SK-N-SH treated with all-trans-retinoic acid at 6 μM for 48 hours (cell line): ENCODE measurements around the gene C19orf67.
A peak's percentile ranks its signal among the peaks of the same experiment; 100 is the strongest.

Experiments used
- ATAC-seq: fragments of 200-7000 bp; cut with Tn5 transposase; 3 replicates; pipeline ENCODE4 v1.9.1; 2020; ENCODE audit warnings: mild to moderate bottlenecking, moderate library complexity
- ARNTL ChIP-seq: fragments of 450-650 bp; formaldehyde crosslinking; IDR thresholded peaks from 2 replicates; pipeline ENCODE4 v1.5.0; 2020; ENCODE audit warnings: low read depth, mild to moderate bottlenecking, moderate library complexity, borderline replicate concordance
- BACH2 ChIP-seq: fragments of 250-450 bp; sonication (Bioruptor Pico); IDR thresholded peaks from 2 replicates; pipeline ENCODE4 v1.9.0; 2021; ENCODE audit warnings: mild to moderate bottlenecking, borderline replicate concordance
- CSDC2 ChIP-seq: fragments of 250-450 bp; sonication (Bioruptor Pico); IDR thresholded peaks from 2 replicates; pipeline ENCODE4 v1.5.0; 2020; ENCODE audit warnings: mild to moderate bottlenecking, moderate library complexity
- ESRRG ChIP-seq: fragments of 250-450 bp; sonication (Bioruptor Pico); IDR thresholded peaks from 2 replicates; pipeline ENCODE4 v1.6.1; 2021; ENCODE audit warnings: mild to moderate bottlenecking
- GLIS3 ChIP-seq: fragments of 250-450 bp; sonication (Bioruptor Pico); IDR thresholded peaks from 2 replicates; pipeline ENCODE4 v1.5.0; 2020; ENCODE audit warnings: mild to moderate bottlenecking, moderate library complexity
- ISL1 ChIP-seq: fragments of 250-450 bp; sonication (Bioruptor Pico); IDR thresholded peaks from 2 replicates; pipeline ENCODE4 v2.1.2; 2022; ENCODE audit warnings: mild to moderate bottlenecking, moderate library complexity
- OSR1 ChIP-seq: fragments of 250-450 bp; sonication (Bioruptor Pico); IDR thresholded peaks from 2 replicates; pipeline ENCODE4 v1.8.0; 2022; ENCODE audit warnings: moderate library complexity, mild to moderate bottlenecking, inconsistent platforms
- PPARA ChIP-seq: fragments of 250-450 bp; sonication (Bioruptor Pico); IDR thresholded peaks from 2 replicates; pipeline ENCODE4 v1.5.0; 2020; ENCODE audit warnings: mild to moderate bottlenecking, borderline replicate concordance
- RARB ChIP-seq: fragments of 250-450 bp; sonication (Bioruptor Pico); IDR thresholded peaks from 2 replicates; pipeline ENCODE4 v1.8.0; 2021; ENCODE audit warnings: mild to moderate bottlenecking, moderate library complexity
- SNAI2 ChIP-seq: fragments of 250-450 bp; sonication (Bioruptor Pico); IDR thresholded peaks from 2 replicates; pipeline ENCODE4 v1.5.0; 2020; ENCODE audit warnings: mild to moderate bottlenecking, moderate library complexity
- TCF4 ChIP-seq: fragments of 250-450 bp; sonication (Bioruptor Pico); IDR thresholded peaks from 2 replicates; pipeline ENCODE4 v1.8.0; 2021; ENCODE audit warnings: mild to moderate bottlenecking, moderate library complexity, borderline replicate concordance
- TOX ChIP-seq: fragments of 250-450 bp; sonication (Bioruptor Pico); IDR thresholded peaks from 2 replicates; pipeline ENCODE4 v1.8.0; 2021; ENCODE audit warnings: mild to moderate bottlenecking, moderate library complexity, borderline replicate concordance
- ZC3H10 ChIP-seq: fragments of 250-450 bp; sonication (Bioruptor Pico); IDR thresholded peaks from 2 replicates; pipeline ENCODE4 v1.5.1; 2021; ENCODE audit warnings: mild to moderate bottlenecking, moderate library complexity
- ZFP3 ChIP-seq: fragments of 250-450 bp; sonication (Bioruptor Pico); IDR thresholded peaks from 2 replicates; pipeline ENCODE4 v1.5.0; 2020; ENCODE audit warnings: mild to moderate bottlenecking, moderate library complexity
- ZFP30 ChIP-seq: fragments of 450-650 bp; formaldehyde crosslinking; IDR thresholded peaks from 2 replicates; pipeline ENCODE4 v1.5.0; 2022; ENCODE audit warnings: mild to moderate bottlenecking, moderate library complexity
- ZNF565 ChIP-seq: fragments of 450-650 bp; formaldehyde crosslinking; conservative IDR thresholded peaks from 2 replicates; pipeline ENCODE4 v1.5.0; 2020; ENCODE audit warnings: low read depth, mild to moderate bottlenecking, moderate library complexity
- ZNF70 ChIP-seq: fragments of 450-650 bp; formaldehyde crosslinking; IDR thresholded peaks from 2 replicates; pipeline ENCODE4 v1.5.0; 2020; ENCODE audit warnings: mild to moderate bottlenecking, moderate library complexity
- ZNF8 ChIP-seq: fragments of 450-650 bp; formaldehyde crosslinking; IDR thresholded peaks from 2 replicates; pipeline ENCODE4 v1.5.0; 2020; ENCODE audit warnings: mild to moderate bottlenecking, moderate library complexity
- TF ChIP-seq, protein P1 (sequence below): fragments of 250-450 bp; sonication (Bioruptor Pico); IDR thresholded peaks from 2 replicates; pipeline ENCODE4 v1.8.0; 2020; ENCODE audit warnings: mild to moderate bottlenecking, moderate library complexity, borderline replicate concordance
- TF ChIP-seq, protein P2 (sequence below): fragments of 250-450 bp; sonication (Bioruptor Pico); IDR thresholded peaks from 2 replicates; pipeline ENCODE4 v1.5.1; 2021; ENCODE audit warnings: mild to moderate bottlenecking, moderate library complexity
- TF ChIP-seq, protein P3 (sequence below): fragments of 250-450 bp; sonication (Bioruptor Pico); IDR thresholded peaks from 2 replicates; pipeline ENCODE4 v1.8.0; 2021; ENCODE audit warnings: low read depth, mild to moderate bottlenecking, moderate library complexity, borderline replicate concordance
- TF ChIP-seq, protein P4 (sequence below): fragments of 250-450 bp; sonication (Bioruptor Pico); IDR thresholded peaks from 2 replicates; pipeline ENCODE4 v1.5.0; 2020; ENCODE audit warnings: mild to moderate bottlenecking, moderate library complexity

The C19orf67 gene

DNA sequence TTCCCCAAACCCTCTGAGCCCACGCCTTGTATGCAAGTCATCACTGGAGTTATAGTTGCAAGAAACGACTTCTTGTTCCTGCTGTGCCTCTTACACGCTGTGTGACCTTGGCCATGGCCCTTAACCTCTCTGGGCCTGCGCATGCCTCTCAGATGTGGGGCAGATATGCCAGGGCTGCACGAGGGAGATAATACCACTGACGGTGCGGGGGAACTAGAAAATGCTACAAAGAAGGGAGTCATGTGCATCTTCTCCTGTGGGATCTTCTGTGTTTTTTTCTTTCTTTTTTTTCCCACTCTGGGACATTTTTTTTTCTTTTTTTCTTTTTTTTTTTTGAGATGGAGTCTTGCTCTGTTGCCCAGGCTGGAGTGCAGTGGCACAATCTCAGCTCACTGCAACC, 9.3 kb upstream of the C19orf67 start:
- no peak for ATAC-seq
- TF ChIP-seq TCF4 (no peak), GLIS3 (no peak), ESRRG (CRISPR knock-in tag) (no peak), ISL1 (no peak), PPARA (CRISPR knock-in tag) (no peak), ZNF8 (CRISPR knock-in tag) (no peak), CSDC2 (CRISPR knock-in tag) (no peak), ZFP30 (CRISPR knock-in tag) (no peak), SNAI2 (CRISPR knock-in tag) (no peak)
- TF ChIP-seq, protein P1, sequence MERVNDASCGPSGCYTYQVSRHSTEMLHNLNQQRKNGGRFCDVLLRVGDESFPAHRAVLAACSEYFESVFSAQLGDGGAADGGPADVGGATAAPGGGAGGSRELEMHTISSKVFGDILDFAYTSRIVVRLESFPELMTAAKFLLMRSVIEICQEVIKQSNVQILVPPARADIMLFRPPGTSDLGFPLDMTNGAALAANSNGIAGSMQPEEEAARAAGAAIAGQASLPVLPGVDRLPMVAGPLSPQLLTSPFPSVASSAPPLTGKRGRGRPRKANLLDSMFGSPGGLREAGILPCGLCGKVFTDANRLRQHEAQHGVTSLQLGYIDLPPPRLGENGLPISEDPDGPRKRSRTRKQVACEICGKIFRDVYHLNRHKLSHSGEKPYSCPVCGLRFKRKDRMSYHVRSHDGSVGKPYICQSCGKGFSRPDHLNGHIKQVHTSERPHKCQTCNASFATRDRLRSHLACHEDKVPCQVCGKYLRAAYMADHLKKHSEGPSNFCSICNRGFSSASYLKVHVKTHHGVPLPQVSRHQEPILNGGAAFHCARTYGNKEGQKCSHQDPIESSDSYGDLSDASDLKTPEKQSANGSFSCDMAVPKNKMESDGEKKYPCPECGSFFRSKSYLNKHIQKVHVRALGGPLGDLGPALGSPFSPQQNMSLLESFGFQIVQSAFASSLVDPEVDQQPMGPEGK (CRISPR knock-in tag): no peak

DNA sequence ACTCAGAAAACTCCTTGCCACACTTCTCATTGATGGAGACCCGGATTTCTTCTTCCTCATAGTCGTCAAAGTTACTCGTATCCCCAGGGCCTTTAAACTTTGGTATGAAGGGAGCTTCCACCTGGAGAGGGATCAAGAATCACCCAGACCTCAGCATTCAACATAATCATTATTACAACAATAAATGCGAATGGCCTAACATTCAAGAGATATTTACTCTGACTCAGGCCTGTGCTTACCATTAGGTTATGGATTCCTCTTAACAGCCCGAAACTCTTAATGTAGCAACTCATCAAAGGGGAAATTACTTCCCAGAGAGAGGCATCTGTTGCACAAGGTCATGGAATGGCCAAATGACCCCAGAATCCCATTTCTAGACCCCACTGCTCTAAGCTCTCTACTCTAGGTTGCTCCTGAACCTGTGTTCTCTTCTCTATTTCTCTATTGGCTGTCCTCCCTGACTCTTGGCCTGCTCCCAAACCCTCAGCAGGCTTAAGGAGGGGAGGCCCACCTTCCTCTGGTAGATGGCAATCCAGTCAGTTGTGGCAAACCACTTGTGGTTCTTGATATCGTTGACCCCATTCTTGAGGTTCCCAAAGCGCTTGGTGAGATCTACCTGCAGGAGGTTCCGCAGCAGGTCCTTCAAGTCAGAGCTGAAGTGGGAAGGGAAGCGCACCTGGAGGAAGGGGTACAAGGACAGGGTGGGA, 7.7 kb upstream of the C19orf67 start:
- no peak for ATAC-seq
- TF ChIP-seq, protein P2, sequence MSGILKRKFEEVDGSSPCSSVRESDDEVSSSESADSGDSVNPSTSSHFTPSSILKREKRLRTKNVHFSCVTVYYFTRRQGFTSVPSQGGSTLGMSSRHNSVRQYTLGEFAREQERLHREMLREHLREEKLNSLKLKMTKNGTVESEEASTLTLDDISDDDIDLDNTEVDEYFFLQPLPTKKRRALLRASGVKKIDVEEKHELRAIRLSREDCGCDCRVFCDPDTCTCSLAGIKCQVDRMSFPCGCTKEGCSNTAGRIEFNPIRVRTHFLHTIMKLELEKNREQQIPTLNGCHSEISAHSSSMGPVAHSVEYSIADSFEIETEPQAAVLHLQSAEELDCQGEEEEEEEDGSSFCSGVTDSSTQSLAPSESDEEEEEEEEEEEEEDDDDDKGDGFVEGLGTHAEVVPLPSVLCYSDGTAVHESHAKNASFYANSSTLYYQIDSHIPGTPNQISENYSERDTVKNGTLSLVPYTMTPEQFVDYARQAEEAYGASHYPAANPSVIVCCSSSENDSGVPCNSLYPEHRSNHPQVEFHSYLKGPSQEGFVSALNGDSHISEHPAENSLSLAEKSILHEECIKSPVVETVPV (CRISPR knock-in tag): no peak
- no peak for TF ChIP-seq ZNF565 (CRISPR knock-in tag)
- no peak for TF ChIP-seq TOX (CRISPR knock-in tag)
- peak; percentile 62; the same call in 1 of the 2 replicates for TF ChIP-seq ZNF8 (CRISPR knock-in tag)
- TF ChIP-seq ZNF70 (CRISPR knock-in tag): no peak
- TF ChIP-seq, all 23 proteins: peak for 1

DNA sequence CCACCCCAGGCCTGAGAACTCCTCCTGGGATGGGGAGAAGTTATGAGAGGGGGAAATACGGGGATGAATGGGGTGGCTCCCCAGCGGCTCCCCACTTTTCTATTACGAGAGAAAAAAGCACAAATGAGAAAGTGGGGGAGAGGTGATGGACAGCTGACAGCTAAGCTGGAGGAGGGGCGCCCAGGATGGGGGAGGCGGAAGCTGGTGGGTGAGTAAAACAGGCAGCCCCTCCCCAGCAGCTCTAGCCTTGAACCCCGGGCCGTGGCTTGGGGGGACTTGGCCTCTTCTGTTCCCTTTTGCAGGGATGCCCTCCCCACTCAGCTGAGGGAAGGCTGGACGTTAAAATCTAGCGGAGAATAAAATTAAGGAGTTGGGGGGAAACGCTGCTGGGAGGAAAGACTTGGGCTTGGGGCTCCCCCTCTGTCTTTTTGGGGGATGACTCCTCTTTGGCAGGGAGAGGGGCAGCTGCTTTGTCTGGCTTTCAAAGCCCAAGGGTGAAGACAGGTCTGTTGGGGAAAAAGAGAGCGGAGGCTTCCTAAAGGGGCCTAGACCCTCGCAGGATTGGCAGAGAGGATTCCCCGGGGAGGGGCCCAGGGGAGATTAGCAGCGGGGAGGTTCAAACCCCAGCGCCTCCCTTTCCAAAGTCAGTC, 6.4 kb upstream of the C19orf67 start:
- TF ChIP-seq SNAI2 (CRISPR knock-in tag) (no peak), TCF4 (no peak), ZFP3 (CRISPR knock-in tag) (no peak), ZNF565 (CRISPR knock-in tag) (no peak), ZNF8 (CRISPR knock-in tag) (no peak), ZNF70 (CRISPR knock-in tag) (no peak), RARB (CRISPR knock-in tag) (no peak), ZFP30 (CRISPR knock-in tag) (no peak), ESRRG (CRISPR knock-in tag) (no peak), GLIS3 (no peak), TOX (CRISPR knock-in tag) (no peak), OSR1 (no peak), ARNTL (CRISPR knock-in tag) (no peak), ZC3H10 (CRISPR knock-in tag) (no peak), CSDC2 (CRISPR knock-in tag) (no peak), PPARA (CRISPR knock-in tag) (no peak), BACH2 (CRISPR knock-in tag) (no peak)
- TF ChIP-seq, protein P3, sequence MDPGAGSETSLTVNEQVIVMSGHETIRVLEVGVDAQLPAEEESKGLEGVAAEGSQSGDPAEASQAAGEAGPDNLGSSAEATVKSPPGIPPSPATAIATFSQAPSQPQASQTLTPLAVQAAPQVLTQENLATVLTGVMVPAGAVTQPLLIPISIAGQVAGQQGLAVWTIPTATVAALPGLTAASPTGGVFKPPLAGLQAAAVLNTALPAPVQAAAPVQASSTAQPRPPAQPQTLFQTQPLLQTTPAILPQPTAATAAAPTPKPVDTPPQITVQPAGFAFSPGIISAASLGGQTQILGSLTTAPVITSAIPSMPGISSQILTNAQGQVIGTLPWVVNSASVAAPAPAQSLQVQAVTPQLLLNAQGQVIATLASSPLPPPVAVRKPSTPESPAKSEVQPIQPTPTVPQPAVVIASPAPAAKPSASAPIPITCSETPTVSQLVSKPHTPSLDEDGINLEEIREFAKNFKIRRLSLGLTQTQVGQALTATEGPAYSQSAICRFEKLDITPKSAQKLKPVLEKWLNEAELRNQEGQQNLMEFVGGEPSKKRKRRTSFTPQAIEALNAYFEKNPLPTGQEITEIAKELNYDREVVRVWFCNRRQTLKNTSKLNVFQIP: no peak
- TF ChIP-seq, protein P2 (CRISPR knock-in tag): no peak
- TF ChIP-seq, protein P4, sequence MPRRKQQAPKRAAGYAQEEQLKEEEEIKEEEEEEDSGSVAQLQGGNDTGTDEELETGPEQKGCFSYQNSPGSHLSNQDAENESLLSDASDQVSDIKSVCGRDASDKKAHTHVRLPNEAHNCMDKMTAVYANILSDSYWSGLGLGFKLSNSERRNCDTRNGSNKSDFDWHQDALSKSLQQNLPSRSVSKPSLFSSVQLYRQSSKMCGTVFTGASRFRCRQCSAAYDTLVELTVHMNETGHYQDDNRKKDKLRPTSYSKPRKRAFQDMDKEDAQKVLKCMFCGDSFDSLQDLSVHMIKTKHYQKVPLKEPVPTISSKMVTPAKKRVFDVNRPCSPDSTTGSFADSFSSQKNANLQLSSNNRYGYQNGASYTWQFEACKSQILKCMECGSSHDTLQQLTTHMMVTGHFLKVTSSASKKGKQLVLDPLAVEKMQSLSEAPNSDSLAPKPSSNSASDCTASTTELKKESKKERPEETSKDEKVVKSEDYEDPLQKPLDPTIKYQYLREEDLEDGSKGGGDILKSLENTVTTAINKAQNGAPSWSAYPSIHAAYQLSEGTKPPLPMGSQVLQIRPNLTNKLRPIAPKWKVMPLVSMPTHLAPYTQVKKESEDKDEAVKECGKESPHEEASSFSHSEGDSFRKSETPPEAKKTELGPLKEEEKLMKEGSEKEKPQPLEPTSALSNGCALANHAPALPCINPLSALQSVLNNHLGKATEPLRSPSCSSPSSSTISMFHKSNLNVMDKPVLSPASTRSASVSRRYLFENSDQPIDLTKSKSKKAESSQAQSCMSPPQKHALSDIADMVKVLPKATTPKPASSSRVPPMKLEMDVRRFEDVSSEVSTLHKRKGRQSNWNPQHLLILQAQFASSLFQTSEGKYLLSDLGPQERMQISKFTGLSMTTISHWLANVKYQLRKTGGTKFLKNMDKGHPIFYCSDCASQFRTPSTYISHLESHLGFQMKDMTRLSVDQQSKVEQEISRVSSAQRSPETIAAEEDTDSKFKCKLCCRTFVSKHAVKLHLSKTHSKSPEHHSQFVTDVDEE (CRISPR knock-in tag): no peak
- ATAC-seq: no peak; the same call in 2 of the 3 replicates
